ENCODE data around the gene PLEKHG2.

- no peak for TF ChIP-seq CTCF (IDR thresholded peaks at IDR 0.05; ENCODE audit: low read depth, low read length)
- TF ChIP-seq EZH2phosphoT487 (IDR thresholded peaks at IDR 0.05; ENCODE audit: low read depth): no peak
These were observed 6.4 kb upstream of the PLEKHG2 start for GRCh38 chr19:39405958-39406655.

Data from OCI-LY3 (cell line).